HepG2 (cell line): Measurements from ENCODE around the gene CAMK2D.

Experiments used
- ASH2L ChIP-seq: fragments of 300-600, 200-600 bp; sonication (generic); IDR thresholded peaks from 2 replicates; pipeline ENCODE4 v1.7.0; 2017; ENCODE audit warnings: low read depth, mild to moderate bottlenecking, moderate library complexity, mixed read lengths, low read length; ENCODE audit not compliant: insufficient read length
- CENPX ChIP-seq: sonication (generic); formaldehyde crosslinking; IDR thresholded peaks from 2 replicates; pipeline ENCODE4 v1.9.0; 2021; ENCODE audit warnings: mild to moderate bottlenecking, missing genetic modification reagents, moderate library complexity
- MYC ChIP-seq: sonication (generic); formaldehyde crosslinking; IDR thresholded peaks from 2 replicates; pipeline ENCODE4 v1.9.0; 2021; ENCODE audit warnings: missing genetic modification reagents, borderline replicate concordance
- POLR2AphosphoS5 ChIP-seq: IDR thresholded peaks from 2 replicates; pipeline ENCODE4 v1.6.1; 2012; ENCODE audit warnings: low read depth, low read length
- RXRA ChIP-seq: sonication (generic); formaldehyde crosslinking; IDR thresholded peaks from 2 replicates; pipeline ENCODE4 v1.5.1; 2020; ENCODE audit warnings: missing genetic modification reagents
- SNAI1 ChIP-seq: sonication (generic); formaldehyde crosslinking; IDR thresholded peaks from 2 replicates; pipeline ENCODE4 v1.5.0; 2020; ENCODE audit warnings: mild to moderate bottlenecking, missing genetic modification reagents, borderline replicate concordance
- STAG1 ChIP-seq: sonication (generic); formaldehyde crosslinking; IDR thresholded peaks from 2 replicates; pipeline ENCODE4 v1.4.0; 2020; ENCODE audit warnings: missing genetic modification reagents
- ZNF652 ChIP-seq: IDR thresholded peaks from 2 replicates; pipeline ENCODE4 v1.6.1; 2016; ENCODE audit warnings: low read depth, borderline replicate concordance
- ZNF777 ChIP-seq: sonication (generic); formaldehyde crosslinking; IDR thresholded peaks from 2 replicates; pipeline ENCODE4 v1.4.0; 2020; ENCODE audit warnings: missing genetic modification reagents
- TF ChIP-seq, protein P1 (sequence below): IDR thresholded peaks from 2 replicates; pipeline ENCODE4 v1.6.1; 2016; ENCODE audit warnings: low read depth, control low read depth
- TF ChIP-seq, protein P2 (sequence below): sonication (generic); formaldehyde crosslinking; IDR thresholded peaks from 2 replicates; pipeline ENCODE4 v1.5.0; 2020; ENCODE audit warnings: mild to moderate bottlenecking, missing genetic modification reagents, moderate library complexity
- TF ChIP-seq, protein P3 (sequence below): sonication (generic); formaldehyde crosslinking; IDR thresholded peaks from 2 replicates; pipeline ENCODE4 v1.5.1; 2020; ENCODE audit warnings: mild to moderate bottlenecking, missing genetic modification reagents, moderate library complexity
- TF ChIP-seq, protein P4 (sequence below): IDR thresholded peaks from 2 replicates; pipeline ENCODE4 v1.6.1; 2016; ENCODE audit warnings: control low read depth

DNA sequence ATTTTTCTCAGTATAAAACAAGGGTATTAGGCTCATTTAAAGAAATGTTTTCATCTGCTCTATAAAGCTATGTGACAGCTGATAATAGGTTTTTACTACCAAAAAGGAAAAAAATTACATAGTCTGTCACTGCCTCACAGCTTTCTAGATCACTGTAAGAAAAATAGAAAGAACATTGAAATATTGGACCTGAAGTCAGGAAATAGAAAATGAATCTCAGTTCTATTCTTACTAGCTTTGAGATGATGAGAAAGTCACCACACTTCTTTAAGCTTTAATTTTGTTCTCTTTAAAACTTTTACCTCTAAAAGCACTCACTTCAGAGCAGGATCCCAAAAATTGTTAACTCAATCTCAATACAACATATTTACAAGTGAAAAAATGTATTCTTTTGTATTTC lies 45.3 kb upstream of the CAMK2D start:
- TF ChIP-seq, protein P1, sequence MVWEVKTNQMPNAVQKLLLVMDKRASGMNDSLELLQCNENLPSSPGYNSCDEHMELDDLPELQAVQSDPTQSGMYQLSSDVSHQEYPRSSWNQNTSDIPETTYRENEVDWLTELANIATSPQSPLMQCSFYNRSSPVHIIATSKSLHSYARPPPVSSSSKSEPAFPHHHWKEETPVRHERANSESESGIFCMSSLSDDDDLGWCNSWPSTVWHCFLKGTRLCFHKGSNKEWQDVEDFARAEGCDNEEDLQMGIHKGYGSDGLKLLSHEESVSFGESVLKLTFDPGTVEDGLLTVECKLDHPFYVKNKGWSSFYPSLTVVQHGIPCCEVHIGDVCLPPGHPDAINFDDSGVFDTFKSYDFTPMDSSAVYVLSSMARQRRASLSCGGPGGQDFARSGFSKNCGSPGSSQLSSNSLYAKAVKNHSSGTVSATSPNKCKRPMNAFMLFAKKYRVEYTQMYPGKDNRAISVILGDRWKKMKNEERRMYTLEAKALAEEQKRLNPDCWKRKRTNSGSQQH (CRISPR knock-in tag) = no peak
- TF ChIP-seq, protein P2, sequence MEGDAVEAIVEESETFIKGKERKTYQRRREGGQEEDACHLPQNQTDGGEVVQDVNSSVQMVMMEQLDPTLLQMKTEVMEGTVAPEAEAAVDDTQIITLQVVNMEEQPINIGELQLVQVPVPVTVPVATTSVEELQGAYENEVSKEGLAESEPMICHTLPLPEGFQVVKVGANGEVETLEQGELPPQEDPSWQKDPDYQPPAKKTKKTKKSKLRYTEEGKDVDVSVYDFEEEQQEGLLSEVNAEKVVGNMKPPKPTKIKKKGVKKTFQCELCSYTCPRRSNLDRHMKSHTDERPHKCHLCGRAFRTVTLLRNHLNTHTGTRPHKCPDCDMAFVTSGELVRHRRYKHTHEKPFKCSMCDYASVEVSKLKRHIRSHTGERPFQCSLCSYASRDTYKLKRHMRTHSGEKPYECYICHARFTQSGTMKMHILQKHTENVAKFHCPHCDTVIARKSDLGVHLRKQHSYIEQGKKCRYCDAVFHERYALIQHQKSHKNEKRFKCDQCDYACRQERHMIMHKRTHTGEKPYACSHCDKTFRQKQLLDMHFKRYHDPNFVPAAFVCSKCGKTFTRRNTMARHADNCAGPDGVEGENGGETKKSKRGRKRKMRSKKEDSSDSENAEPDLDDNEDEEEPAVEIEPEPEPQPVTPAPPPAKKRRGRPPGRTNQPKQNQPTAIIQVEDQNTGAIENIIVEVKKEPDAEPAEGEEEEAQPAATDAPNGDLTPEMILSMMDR (CRISPR knock-in tag) = no peak
- TF ChIP-seq CENPX (CRISPR knock-in tag) (no peak), ASH2L (no peak), POLR2AphosphoS5 (no peak), ZNF652 (CRISPR knock-in tag) (no peak), STAG1 (CRISPR knock-in tag) (no peak), RXRA (CRISPR knock-in tag) (no peak), MYC (CRISPR knock-in tag) (no peak), ZNF777 (CRISPR knock-in tag) (no peak), SNAI1 (CRISPR knock-in tag) (no peak)
- TF ChIP-seq, protein P3, sequence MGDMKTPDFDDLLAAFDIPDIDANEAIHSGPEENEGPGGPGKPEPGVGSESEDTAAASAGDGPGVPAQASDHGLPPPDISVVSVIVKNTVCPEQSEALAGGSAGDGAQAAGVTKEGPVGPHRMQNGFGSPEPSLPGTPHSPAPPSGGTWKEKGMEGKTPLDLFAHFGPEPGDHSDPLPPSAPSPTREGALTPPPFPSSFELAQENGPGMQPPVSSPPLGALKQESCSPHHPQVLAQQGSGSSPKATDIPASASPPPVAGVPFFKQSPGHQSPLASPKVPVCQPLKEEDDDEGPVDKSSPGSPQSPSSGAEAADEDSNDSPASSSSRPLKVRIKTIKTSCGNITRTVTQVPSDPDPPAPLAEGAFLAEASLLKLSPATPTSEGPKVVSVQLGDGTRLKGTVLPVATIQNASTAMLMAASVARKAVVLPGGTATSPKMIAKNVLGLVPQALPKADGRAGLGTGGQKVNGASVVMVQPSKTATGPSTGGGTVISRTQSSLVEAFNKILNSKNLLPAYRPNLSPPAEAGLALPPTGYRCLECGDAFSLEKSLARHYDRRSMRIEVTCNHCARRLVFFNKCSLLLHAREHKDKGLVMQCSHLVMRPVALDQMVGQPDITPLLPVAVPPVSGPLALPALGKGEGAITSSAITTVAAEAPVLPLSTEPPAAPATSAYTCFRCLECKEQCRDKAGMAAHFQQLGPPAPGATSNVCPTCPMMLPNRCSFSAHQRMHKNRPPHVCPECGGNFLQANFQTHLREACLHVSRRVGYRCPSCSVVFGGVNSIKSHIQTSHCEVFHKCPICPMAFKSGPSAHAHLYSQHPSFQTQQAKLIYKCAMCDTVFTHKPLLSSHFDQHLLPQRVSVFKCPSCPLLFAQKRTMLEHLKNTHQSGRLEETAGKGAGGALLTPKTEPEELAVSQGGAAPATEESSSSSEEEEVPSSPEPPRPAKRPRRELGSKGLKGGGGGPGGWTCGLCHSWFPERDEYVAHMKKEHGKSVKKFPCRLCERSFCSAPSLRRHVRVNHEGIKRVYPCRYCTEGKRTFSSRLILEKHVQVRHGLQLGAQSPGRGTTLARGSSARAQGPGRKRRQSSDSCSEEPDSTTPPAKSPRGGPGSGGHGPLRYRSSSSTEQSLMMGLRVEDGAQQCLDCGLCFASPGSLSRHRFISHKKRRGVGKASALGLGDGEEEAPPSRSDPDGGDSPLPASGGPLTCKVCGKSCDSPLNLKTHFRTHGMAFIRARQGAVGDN = no peak
- TF ChIP-seq, protein P4, sequence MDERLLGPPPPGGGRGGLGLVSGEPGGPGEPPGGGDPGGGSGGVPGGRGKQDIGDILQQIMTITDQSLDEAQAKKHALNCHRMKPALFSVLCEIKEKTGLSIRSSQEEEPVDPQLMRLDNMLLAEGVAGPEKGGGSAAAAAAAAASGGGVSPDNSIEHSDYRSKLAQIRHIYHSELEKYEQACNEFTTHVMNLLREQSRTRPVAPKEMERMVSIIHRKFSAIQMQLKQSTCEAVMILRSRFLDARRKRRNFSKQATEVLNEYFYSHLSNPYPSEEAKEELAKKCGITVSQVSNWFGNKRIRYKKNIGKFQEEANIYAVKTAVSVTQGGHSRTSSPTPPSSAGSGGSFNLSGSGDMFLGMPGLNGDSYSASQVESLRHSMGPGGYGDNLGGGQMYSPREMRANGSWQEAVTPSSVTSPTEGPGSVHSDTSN (CRISPR knock-in tag) = no peak
